ENCODE data around the gene CASQ1. TPM values are rescaled to one million over a fixed set of nuclear protein-coding genes. Genes with fewer than 3 reads are reported as not detected.

The CASQ1 gene
- total RNA-seq, 1 donor from 2014 or later = 4.9 TPM

GRCh38 chr1:160168016-160168415 is 22.4 kb upstream of the CASQ1 start:
- DNase-seq (ENCODE audit: low spot score in 2 of 2) (no peak), FAIRE-seq (no peak)

DNA sequence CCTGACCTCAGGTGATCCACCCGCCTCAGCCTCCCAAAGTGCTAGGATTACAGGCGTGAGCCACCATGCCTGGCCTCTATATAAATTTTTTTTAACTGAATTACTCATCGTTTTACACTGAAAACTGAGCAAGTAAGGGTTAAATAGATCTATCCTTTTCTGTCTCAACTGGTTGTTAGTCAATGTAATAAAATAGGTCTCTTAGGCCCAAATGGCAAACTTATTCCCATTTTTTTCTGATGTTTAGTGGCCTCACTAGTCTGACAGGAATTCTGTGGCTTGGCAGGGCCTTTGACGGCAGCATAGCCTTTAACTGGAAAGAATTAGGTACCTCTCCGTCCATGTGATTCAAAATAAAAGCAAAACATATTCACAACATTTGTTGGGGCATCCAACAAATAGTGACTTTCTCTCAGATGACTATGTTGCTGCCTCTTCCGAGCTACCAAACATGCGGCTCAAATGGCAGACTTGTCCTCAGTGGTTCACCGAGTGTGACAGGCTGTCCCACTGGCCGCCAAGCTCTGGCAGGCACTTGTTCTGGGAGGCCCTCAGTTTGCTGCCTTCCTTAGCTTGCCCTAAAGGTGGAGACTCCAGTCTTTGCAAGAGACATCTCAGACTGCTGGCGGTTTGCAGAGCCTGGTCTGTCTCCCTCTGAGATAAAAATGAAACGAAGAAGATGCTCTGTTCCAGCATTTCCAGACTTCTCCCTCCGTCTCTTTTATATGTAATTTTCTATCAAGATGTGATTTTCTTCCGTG is 21.6 kb upstream of the CASQ1 start:
- no peak for FAIRE-seq
- DNase-seq (ENCODE audit: low spot score in 2 of 2) = no peak

GRCh38 chr1:160169553-160170399 is 20.6 kb upstream of the CASQ1 start:
- DNase-seq (ENCODE audit: low spot score in 2 of 2) (no peak), FAIRE-seq (no peak)

- no peak for DNase-seq (ENCODE audit: low spot score in 2 of 2)
- FAIRE-seq = no peak
These were observed 19.0 kb upstream of the CASQ1 start for GRCh38 chr1:160171354-160171753.

- FAIRE-seq (no peak), DNase-seq (ENCODE audit: low spot score in 2 of 2) (no peak)
These were observed 18.4 kb upstream of the CASQ1 start for GRCh38 chr1:160171980-160172379.

DNA sequence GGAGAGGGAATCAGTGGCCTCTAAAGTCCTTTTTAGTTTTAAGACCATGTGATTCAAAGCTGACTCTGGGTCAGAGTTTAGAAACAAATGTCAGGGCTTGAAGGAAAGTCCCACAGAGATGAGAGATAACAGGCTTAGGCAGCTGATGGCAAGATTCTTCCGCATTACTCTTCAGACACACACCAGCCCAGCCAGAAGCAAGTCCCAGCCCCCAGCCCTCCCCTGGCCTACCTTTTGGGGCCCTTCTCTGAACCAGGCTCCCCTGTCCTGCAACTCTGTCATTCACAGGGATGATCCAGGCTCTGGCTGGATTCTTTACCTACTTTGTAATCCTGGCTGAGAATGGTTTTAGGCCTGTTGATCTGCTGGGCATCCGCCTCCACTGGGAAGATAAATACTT is 13.1 kb upstream of the CASQ1 start:
- DNase-seq (ENCODE audit: low spot score in 2 of 2) (no peak), FAIRE-seq (no peak)

GRCh38 chr1:160177667-160178066 is 12.7 kb upstream of the CASQ1 start:
- FAIRE-seq (no peak), DNase-seq (ENCODE audit: low spot score in 2 of 2) (no peak)

GRCh38 chr1:160178731-160179130 is 11.6 kb upstream of the CASQ1 start:
- DNase-seq (ENCODE audit: low spot score in 2 of 2) (no peak), FAIRE-seq (no peak)

DNA sequence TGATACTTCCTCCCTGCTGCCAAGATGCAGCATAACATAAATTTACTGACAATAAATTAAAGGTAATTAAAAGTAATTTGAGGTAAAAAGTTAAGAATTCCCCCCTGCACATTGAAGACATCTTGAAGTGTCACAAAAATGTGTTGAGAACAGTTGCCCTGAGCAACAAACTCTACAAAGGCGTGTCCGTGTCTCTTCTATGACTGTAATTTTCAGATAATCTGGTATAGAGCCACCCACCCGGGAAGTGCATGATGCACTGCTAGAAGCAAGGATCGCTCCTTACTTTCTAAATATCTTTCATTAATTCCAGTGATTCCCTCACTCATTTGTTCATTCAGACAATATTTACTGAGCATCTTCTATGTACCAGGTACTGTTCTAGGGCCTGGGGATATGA is 11.0 kb upstream of the CASQ1 start:
- no peak for FAIRE-seq
- DNase-seq (ENCODE audit: low spot score in 2 of 2) = no peak

DNA sequence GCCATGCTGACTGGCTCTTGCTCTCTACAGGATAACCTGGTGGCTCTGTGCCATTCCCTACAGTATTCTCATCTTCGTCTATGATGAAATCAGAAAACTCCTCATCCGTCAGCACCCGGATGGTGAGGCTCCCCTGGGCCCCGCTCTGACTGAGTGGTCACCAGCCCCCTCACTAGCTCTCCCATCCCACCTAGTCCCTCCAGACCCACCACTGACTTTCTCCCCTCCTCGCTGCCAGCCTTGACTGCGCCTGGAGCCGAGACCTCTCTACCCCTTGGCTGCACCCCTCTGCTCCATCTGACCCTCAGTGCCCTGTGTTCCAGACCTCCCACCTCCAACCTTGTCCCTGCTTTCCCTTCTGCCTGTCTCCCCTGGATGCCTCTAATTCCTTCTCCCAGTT is 4.1 kb upstream of the CASQ1 start:
- FAIRE-seq (no peak), DNase-seq (ENCODE audit: low spot score in 2 of 2) (no peak)

DNA sequence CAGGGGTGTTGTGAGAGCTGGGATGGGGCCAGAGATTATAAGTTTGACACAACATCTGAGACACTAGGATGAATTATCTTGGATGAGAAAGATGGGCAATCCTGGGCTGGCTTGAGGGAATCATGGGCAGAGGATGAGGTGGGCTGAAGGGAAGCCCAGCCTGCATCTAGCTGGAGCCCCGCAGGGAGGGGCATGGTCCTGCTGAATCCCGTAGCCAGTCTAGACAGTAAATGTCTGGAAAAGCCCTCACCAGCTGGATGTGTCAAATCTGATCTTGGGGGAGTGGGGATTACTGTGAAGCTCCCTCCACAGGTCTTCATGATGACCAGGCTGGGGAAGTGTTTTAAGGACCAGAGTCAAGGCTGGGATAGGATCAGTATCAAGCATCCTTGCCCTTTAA is 3.6 kb upstream of the CASQ1 start:
- FAIRE-seq (no peak), DNase-seq (ENCODE audit: low spot score in 2 of 2) (no peak)

DNA sequence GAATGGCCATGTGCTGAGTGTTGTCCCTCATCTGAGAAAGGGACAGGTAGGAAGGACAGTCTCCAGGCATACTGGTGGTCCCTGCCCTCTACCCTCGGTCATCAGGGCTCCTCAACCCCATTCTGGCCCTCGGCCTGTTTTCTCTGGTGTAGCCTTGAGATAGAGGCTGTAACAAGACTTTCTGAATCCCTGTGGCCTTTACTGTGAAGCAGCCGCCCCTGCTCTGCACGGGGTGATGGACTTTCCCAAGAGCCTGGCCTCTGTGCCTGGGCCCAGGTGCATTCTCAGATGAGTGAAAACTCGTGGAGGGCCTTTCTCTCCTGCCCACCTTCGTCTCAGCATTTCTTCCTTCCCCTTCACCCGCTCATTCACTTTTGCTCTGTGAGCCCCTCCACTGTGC is 3.0 kb upstream of the CASQ1 start:
- DNase-seq (ENCODE audit: low spot score in 2 of 2) (no peak), FAIRE-seq (no peak)

- DNase-seq (ENCODE audit: low spot score in 2 of 2) (no peak), FAIRE-seq (no peak)
These were observed 2.0 kb upstream of the CASQ1 start for GRCh38 chr1:160188341-160188740.

DNA sequence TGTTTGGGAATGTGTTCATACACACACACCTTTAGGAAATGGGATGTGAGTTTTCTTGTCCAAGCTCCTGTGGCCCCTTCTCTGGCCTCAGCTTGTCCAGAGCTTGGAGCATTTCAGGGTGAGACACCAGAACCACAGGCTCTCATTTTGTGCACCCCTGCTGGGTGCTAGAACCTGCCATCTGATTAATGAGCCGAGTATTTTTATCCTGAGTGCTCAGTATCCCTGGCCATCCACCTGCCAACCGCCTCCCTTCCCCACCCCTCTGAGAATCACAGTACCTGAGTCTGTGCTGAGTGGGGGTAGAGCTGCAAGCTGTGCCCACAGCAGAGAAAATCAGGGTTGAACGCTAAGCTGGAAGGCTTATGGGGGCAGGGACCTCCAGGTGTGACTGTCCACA is 1.4 kb downstream of the CASQ1 start:
- DNase-seq (ENCODE audit: low spot score in 2 of 2) (no peak), FAIRE-seq (no peak)

- DNase-seq (ENCODE audit: low spot score in 2 of 2) (no peak), FAIRE-seq (no peak)
These were observed 1.9 kb downstream of the CASQ1 start for GRCh38 chr1:160192234-160192633.

GRCh38 chr1:160193091-160193819 is 2.9 kb downstream of the CASQ1 start:
- DNase-seq (ENCODE audit: low spot score in 2 of 2) = peak in 1 of 2 donors; percentile 75
- no peak for FAIRE-seq

DNA sequence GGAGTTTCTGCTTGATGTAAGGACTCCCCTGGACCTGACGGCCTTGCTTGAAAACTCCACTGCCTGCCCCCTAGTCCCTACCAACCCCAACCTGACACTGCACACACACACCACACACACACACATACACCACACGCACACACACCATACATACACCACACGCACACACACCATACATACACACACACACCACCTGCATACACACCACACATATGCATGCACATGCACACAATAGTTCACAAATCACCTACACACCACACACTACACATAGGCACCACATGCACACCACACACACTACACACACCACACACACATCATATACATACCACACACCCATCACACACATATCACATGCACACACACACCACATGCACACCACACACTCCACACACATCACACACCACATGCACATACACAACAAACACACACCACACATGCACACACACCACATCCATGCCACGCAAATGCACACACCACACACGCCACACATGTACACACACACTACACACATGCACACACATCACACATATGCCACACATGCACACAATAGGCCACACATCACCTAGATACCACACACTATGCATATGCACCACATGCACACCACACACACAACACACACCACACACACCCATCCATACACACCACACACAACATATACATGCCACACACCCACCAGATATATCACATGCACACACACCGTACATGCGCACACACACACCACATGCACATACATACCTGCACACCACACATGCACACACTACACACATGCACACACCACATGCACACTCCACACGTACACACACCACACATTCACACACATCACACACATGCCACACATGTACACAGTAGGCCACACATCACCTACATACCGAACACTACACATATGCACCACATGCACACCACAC is 3.7 kb downstream of the CASQ1 start:
- DNase-seq (ENCODE audit: low spot score in 2 of 2) (no peak), FAIRE-seq (no peak)

GRCh38 chr1:160194737-160195059 is 4.3 kb downstream of the CASQ1 start:
- DNase-seq (ENCODE audit: low spot score in 2 of 2) (no peak), FAIRE-seq (no peak)

GRCh38 chr1:160196143-160196542 is 5.8 kb downstream of the CASQ1 start:
- FAIRE-seq (no peak), DNase-seq (ENCODE audit: low spot score in 2 of 2) (no peak)

- DNase-seq (ENCODE audit: low spot score in 2 of 2) = no peak
These were observed 6.9 kb downstream of the CASQ1 start for GRCh38 chr1:160197231-160197630.

More at GRCh38 chr1:160197231-160197630, 6.9 kb downstream of the CASQ1 start:
- no peak for FAIRE-seq
